AG09309 (cell line): ENCODE measurements around the gene CYP17A1.
"Not testable (repeated sequence)": the region's sequence is repeated elsewhere in the genome, so short reads cannot be mapped to it uniquely, and the experiment has no call there.

Source experiments
- DNase-seq: peaks from one replicate; pipeline ENCODE4 v3.0.0-alpha.2; 2010; ENCODE audit warnings: low read depth
- H3K4me3 ChIP-seq: 2 replicates; pipeline ENCODE4 v1.5.1; 2011; ENCODE audit warnings: mild to moderate bottlenecking, low read depth, low read length, moderate library complexity; ENCODE audit not compliant: control insufficient read depth
- CTCF ChIP-seq: IDR thresholded peaks from 2 replicates; pipeline ENCODE4 v1.5.1; 2011; ENCODE audit warnings: mild to moderate bottlenecking, low read depth, low read length, inconsistent platforms; ENCODE audit not compliant: insufficient read depth, control insufficient read depth; ENCODE audit errors: missing control alignments

CYP17A1 gene

GRCh38 chr10:102868911-102869257 is 31.7 kb upstream of the CYP17A1 start:
- DNase-seq: no peak
- H3K4me3 ChIP-seq: no peak overlapping the region; the same call in 1 of the 2 replicates
- TF ChIP-seq CTCF: no peak

DNA sequence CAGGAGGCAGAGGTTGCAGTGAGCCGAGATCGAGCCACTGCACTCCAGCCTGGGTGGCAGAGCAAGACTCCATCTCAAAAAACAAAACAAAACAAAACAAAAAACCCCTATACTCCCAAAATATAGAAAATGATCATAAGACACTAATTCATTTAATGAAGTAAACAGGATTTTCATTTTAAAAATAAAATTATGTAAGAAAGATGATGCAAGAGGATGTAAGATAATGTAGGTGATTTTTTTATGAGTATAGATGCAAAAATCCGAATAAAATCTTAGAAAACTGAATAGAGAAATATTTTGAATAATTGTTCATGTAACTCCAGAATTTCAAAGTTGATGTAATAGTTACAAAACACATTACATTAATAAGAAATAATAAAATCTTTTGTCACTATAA is 28.4 kb upstream of the CYP17A1 start:
- H3K4me3 ChIP-seq: no peak overlapping the region
- TF ChIP-seq CTCF: no peak
- no peak for DNase-seq

- TF ChIP-seq CTCF: no peak
- no peak overlapping the region for H3K4me3 ChIP-seq
- DNase-seq: no peak
These were observed 26.4 kb upstream of the CYP17A1 start for GRCh38 chr10:102863660-102864059.

DNA sequence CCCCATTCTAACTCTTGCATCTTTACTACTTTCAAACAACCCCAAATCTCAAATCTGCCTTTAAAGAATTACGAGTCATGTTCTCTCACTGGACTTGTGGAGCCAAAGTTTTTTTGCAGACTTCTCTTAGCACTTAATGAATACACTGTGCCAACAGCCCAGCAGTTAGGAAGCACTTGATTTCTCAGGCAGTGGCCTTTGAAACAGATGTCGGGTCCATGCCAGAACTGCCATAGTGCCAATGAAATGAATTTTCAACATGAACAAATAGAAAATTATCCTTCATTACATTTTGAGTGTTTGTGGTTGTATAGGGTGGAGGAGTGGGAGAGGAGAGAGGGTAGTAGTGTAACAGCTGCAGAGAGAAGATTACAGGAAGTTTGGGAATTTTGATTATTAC is 22.7 kb upstream of the CYP17A1 start:
- DNase-seq: no peak
- H3K4me3 ChIP-seq: no peak overlapping the region
- no peak for TF ChIP-seq CTCF

DNA sequence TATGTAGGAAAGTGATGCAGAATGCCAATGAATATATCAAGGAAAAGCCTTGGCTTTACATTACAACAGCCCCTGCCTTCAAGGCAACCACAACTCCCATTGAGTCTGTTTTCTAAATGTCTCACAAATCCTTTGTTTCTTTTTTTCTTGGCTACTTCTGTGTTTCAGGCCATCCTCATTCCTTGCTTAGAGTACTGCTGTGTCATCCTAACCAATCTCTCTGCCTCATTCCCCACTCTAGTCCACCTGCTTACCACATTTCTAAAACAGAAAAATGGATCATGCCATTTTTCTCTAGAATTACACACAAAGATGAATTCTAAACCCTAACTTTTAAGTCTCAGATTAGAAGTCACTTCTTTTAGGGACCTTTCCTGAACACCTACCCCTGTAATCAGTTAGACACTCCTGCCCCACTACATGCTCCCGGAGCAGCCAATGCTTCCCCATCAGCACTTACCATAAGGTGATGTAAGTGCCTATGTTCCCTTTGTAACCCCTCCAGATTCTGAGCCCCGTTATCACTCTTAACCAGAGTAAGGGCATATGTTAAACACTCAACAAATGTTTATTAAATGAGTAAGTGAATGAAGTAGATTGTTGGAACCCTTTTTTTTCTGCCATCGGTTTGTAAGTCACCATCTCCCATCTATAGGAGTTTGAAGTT is 19.7 kb upstream of the CYP17A1 start:
- no peak for TF ChIP-seq CTCF

GRCh38 chr10:102855731-102856436 is 18.7 kb upstream of the CYP17A1 start:
- peak; percentile 84 for DNase-seq
- not testable (repeated sequence) for H3K4me3 ChIP-seq

More for the DNA sequence above, 19.7 kb upstream of the CYP17A1 start:
- H3K4me3 ChIP-seq: no peak overlapping the region
- no peak for DNase-seq

DNA sequence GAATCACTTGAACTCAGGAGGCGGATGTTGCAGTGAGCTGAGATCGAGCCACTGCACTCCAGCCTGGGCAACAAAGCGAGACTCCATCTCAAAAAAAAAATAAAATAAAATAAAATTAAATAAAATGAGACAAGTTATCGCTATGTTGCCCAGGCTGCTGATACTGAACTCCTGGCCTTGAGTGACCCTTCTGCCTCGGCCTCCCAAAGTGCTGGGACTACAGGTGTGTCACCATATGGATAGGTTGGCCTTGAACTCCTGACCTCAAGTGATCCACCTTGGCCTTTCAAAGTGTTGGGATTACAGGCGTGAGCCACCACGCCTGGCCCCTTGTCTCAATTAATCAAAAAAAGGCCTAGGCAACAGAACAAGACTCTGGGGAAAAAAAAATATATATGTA is 16.0 kb upstream of the CYP17A1 start:
- not testable (repeated sequence) for H3K4me3 ChIP-seq, DNase-seq

GRCh38 chr10:102850025-102850518 is 12.9 kb upstream of the CYP17A1 start:
- DNase-seq: peak; percentile 14
- TF ChIP-seq CTCF: no peak
- no peak overlapping the region for H3K4me3 ChIP-seq
